HG03196 (cell line): Measurements from ENCODE around the gene TXNRD1.

Source experiments
- ATAC-seq: cut with Tn5 transposase; IDR thresholded peaks from one replicate; pipeline ENCODE4 v1.9.1; 2021; ENCODE audit not compliant: unreplicated experiment

The TXNRD1 gene

GRCh38 chr12:104299842-104300481 lies 84.4 kb downstream of the TXNRD1 start:
- no peak for ATAC-seq

DNA sequence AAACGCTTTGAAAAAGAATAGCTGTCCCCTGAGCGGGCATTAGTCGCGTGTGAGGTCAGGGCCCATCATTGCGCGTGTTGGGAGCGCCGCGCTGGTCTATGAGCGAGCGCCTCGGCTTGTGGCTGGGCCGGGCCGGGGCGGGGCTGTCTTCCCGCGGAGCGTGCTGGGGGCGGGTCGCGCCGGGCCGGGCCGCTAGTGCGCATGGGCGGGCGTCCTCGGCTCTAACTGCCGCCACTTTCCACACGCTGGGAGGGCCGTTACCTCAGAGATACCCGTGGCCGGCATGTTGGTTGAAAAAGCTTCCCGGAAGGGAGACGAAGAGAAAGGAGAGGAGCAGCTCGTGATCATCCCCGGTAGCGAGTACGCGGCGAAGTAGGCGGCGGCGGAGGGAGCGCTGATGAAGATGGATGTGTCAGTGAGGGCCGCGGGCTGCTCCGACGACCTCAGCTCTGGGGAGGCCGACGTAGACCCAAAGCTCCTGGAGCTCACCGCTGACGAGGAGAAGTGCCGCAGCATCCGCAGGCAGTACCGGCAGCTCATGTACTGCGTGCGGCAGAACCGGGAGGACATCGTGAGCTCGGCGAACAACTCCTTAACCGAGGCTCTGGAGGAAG lies 88.1 kb downstream of the TXNRD1 start, which contains the start of gene EID3:
Gene EID3 (plus strand): TSS at position 202 of the 614 bp plus-strand sequence. CDS start 196 bp downstream, at position 398.
- peak; percentile 80 for ATAC-seq

GRCh38 chr12:104304261-104305009 lies 88.9 kb downstream of the TXNRD1 start:
- ATAC-seq, result no peak

DNA sequence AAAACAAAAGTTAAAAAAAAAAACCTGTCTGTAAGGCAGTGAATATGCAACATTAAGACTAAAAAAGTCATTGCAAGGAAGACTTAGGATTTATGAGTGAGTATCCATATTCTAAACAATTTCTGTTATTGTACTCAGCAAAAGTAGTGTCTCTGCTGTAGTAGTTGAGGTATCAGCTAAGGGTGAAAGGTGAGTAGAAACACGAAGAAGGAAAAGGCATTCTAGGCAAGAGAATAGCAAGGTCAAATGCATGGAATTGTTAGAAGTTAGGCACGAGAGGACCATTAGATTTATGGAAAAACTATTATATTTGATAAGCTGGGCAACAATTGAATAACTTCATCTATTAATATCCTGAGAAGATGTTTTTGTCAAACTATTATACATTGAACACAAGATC lies 89.8 kb downstream of the TXNRD1 start:
- ATAC-seq, result no peak

GRCh38 chr12:104306376-104306775 lies 90.8 kb downstream of the TXNRD1 start:
- ATAC-seq, result no peak

DNA sequence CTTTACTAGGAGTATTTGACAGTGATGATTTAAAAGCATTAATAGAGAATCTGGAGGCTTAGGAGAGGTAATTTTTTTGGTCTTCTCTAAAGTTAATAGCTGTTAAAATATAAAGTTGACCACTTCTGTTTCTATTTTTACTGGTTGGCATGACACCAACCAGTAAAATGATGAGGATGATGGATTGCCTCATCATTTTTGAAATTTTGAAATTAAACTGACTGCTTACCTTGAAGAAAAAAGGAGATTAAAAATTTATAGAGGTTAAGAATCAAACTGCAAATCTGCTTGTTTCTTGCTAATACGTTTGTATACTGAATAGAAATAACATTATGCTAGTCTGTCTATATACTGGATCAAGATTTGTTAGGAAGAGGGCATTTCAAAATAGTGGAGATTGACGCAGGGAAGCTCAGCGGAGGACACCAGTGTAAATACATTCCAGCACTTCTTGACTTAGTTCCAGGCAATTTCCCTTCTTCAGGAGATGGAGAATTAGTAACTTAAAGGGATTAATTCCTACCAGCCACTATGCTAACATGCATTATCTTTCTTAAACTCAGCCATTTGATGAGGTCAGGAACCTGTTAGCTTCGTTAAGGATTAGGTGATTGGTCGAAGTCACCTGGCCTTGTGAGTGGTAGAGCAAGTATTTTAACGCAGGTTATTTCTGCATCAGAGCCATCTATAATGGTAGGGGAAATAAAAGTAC lies 91.5 kb downstream of the TXNRD1 start:
- ATAC-seq, result no peak

GRCh38 chr12:104307655-104308000 lies 92.0 kb downstream of the TXNRD1 start:
- ATAC-seq, result no peak

DNA sequence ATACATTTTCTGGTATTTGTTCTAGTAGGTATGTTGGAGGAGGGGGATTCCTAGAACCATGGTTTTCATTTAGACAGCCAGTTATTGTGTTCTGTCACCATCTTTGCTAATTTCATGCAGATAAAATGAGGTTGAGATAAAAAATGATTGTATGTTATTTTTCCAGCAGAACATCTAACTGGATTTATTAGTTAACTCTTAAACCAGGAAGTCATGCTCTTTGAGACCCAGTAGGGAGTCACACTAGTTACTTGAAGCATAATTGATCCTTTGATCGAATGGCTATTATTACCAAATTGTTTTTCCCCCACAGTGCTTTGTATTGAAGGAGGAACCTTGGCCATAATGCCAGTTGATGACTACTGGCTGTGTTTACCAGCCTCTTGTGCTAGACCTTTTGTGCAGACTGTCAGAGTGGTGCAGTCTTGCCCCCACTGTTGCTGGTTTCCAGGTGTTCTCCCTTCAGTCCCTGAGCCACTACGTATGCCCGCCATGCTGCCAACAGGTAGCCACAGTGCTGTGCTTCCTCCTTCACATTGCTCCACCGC lies 93.9 kb downstream of the TXNRD1 start:
- ATAC-seq, result no peak

DNA sequence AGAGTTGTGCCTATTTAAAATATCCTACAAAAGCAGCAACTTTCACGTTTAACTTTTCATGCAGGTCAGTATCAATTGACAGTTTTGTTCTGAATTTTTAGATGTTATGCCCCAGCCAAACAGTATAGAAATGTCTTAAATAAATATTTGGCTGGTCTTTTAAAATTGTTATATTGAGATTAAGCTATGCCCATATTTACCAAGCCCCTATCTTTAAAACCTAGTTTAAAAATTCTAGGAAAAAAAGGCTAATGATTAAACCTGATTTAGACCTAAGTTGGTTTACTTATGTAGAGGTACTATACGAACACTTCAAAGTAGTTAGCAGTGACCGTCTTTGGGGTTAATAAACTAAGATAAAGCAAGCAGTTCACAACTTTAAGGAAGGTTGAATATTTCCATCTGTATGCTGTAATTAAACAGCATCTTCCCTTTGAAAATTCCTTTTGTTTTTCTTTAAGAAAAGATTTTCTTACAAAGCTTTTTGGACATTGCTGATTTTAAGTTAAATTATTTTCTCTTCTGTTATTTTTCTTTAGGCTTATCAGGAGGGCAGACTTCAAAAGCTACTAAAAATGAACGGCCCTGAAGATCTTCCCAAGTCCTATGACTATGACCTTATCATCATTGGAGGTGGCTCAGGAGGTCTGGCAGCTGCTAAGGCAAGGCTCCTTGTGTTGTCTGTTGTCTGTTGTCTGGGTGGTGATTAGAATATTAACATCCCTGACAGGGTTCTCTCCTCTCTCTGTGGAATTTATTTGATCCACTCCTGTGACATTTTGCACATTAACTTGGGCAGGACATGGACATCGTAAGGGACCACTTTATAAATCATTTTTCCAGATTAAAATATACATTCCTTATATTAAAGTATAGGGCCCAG lies 95.4 kb downstream of the TXNRD1 start:
- ATAC-seq, result no peak

- ATAC-seq, result no peak
Measured at GRCh38 chr12:104312202-104312601, 96.6 kb downstream of the TXNRD1 start.

- no peak for ATAC-seq
Measured at GRCh38 chr12:104312654-104313053, 97.1 kb downstream of the TXNRD1 start.

DNA sequence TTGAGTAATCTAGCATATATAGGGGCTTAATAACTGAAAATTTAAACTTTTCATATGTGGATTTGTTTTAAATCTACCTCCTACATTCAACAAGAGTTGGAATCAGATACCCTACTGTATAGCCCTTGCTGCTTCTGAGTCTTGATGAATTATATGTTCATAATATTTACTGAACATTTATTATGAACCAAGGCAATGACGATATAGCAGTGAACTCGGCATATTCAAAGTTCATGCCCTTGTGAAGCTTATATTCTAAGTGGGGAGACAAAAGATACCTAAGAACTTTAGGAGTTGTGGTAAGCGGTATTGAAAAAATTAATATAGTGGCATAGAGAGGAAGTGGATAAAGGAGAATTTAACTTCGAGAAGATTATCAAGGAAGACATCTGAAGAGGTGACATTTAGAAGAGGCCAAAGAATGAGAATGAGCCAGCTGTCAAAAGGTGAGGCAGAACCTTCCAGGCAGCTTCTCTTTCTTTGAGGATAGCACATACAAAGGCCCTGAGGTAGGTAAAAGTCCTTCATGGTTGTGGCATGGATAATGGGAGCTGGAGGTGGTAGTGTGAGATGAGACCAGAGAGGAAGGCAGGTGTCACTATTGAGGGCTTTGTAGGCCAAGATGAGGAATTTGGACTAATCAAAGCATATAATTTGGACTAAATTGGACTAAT lies 98.1 kb downstream of the TXNRD1 start:
- ATAC-seq, result no peak

DNA sequence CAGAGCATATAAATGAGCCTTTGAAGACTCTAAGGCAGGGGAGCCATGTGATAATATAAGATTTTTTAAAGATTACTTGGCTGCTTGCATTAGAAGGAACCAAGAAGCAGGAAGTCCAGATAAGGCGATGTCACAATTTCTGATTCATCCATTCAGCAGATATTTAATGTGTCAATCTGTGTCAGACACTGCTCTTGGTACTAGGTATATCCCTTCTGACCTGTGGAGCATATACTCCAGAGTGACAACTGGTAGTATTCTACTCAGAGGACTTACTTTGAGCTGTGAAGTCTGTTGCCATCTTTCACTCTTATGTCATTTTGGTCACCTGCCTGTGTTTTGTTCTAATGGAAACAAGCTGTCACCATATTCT lies 98.6 kb downstream of the TXNRD1 start:
- no peak for ATAC-seq

DNA sequence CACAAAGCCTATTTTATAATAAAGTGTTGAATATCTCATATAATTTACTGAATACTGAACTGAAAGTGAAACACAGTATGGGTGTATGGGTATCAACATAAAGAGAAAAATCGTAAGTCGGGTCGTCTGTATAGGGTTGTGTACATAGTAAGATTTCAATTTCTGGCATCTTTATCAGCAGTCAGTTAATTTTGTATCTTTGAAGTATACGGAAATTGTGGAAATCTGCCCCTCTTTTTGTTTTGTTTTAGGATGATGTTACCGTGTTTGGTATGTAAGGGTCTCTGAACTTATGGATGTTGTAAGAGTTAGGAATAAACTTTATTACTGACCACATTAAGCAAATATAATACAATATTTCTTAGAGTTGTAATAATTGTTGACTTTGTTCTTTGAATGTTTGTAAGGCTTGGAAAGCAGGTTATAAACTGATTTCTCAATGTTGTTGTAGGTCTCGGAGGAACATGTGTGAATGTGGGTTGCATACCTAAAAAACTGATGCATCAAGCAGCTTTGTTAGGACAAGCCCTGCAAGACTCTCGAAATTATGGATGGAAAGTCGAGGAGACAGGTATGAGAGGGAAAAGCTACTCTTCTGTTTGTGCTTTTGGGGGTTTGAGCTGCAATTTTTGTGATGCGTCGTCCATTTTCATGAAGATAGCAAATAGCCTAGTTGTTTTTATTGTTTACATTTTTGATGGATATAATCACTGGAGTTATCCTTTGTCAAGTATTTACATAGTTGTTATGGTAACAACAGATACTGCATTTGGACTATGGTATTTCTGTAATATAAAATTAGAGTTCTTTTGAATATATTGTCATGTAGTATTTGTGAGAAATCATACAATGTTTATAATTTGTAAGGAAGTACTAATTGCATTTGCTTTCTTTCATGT lies 100.0 kb downstream of the TXNRD1 start:
- ATAC-seq, result no peak

- ATAC-seq, result no peak
Measured at GRCh38 chr12:104316936-104317335, 101.4 kb downstream of the TXNRD1 start.

GRCh38 chr12:104317538-104318210 lies 102.1 kb downstream of the TXNRD1 start:
- no peak for ATAC-seq

DNA sequence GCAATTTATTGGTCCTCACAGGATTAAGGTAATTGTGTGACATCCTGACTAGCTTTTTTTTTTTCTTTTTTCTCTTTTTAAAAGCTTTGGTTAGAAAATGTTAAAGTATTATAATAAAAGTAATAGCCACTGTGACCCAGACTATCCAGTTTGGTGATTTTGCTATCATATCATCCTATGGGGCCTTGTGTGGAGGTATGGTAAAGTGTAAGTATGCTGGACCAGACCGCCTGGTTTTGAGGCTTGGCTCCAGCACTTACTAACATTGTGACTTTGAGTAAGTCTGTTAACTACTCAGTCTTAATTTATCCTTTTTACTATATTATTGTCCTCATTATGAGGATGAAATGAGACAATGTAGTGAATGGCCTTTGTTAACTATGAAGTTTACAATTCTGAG lies 103.4 kb downstream of the TXNRD1 start:
- ATAC-seq, result no peak

- ATAC-seq, result no peak
Measured at GRCh38 chr12:104319918-104320626, 104.5 kb downstream of the TXNRD1 start.
